Measurements from ENCODE around the gene ENTPD8.

DNA sequence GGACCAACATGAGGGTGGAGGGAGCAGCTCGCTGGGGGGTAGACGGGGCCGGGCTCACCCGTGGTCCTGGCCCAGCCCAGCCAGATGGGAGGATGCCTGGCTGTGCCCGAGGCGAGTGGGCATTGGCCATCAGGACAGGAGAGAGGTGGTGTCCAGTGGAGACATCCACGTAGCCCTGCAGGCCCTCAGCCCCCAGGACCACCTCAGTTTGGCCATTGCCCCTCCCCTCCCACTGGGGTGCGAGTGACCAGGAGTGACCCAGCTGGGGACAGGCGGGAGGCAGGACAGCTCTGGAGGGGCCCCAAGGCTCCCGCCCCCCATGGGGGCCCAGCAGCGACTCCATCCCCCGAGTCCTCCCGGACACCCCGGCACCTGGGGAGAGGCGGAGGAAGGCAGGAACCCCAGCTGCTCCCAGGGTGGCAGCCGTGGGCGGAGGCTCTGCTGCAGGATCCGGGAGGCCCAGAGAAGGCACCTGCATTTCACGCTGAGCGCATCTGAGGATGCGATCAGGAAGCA, 9.7 kb downstream of the ENTPD8 start:
- TF ChIP-seq SUZ12 (IDR thresholded peaks at IDR 0.05; ENCODE audit: extremely low read depth, insufficient read depth, insufficient read length): no peak
- TF ChIP-seq ZNF274 (IDR thresholded peaks at IDR 0.05; ENCODE audit: low read depth, low read length): no peak
